ENCODE results near the gene NOS1AP. TPM values are rescaled to one million over a fixed set of nuclear protein-coding genes. Genes with fewer than 3 reads are reported as not detected.

NOS1AP gene
- total and polyA plus RNA-seq, 2 donors (not counting 3 experiments of a cell fraction or from before 2014, with no cell fraction given) = 1.3 to 5.4 TPM

GRCh38 chr1:162404550-162405160 lies 335.2 kb downstream of the NOS1AP start:
- Histone ChIP-seq H4K20me1 (replicated peaks; ENCODE audit: control insufficient read depth, extremely low read depth, insufficient read depth, low read length) (no peaks in the 10 kb centered on the region), H3K4me3 (replicated peaks in 1 of 3; ENCODE audit: insufficient read depth in 1 of 3, low read depth in 1 of 3, low read length in 3 of 3) (no peak overlapping the region), H3K4me2 (ENCODE audit: insufficient read depth, low read length) (no peak overlapping the region), H3K4me1 (ENCODE audit: control insufficient read depth, extremely low read depth, insufficient read depth, low read length) (peaks cover 3% of the 10 kb centered on the region), H2AFZ (ENCODE audit: low read depth, low read length) (no peak overlapping the region), H3K9me1 (replicated peaks; ENCODE audit: control insufficient read depth, extremely low read depth, insufficient read depth, low read length) (no peaks in the 10 kb centered on the region), H3K27ac (ENCODE audit: insufficient read depth, low read depth, low read length) (no peak overlapping the region), H3K9me3 (replicated peaks; ENCODE audit: control insufficient read depth, insufficient read depth, low read length) (no peaks in the 10 kb centered on the region), H3K79me2 (ENCODE audit: control insufficient read depth, insufficient read depth, low read length) (no peaks in the 10 kb centered on the region), H3K9ac (replicated peaks; ENCODE audit: extremely low read depth, insufficient read depth, low read length) (no peak overlapping the region), H3K27me3 (ENCODE audit: control insufficient read depth in 2 of 2, insufficient read depth in 2 of 2, low read length in 2 of 2) (no peaks in the 10 kb centered on the region), H3K36me3 (ENCODE audit: control insufficient read depth in 2 of 2, extremely low read depth in 1 of 2, insufficient read depth in 2 of 2, low read length in 2 of 2) (no peaks in the 10 kb centered on the region)
- dilution Hi-C loops (cut with MboI; ENCODE audit: extremely low pct_ligation_motif_present, low sequenced_read_pairs) = no loop called here
- CTCF ChIA-PET = no interaction called here
- TF ChIP-seq POLR2AphosphoS5 (IDR thresholded peaks at IDR 0.05; ENCODE audit: insufficient read depth, low read depth, low read length) = no peak
- TF ChIP-seq FOS (IDR thresholded peaks at IDR 0.05; ENCODE audit: borderline replicate concordance, insufficient read depth, low read length) = no peak
- no peak for TF ChIP-seq GATA2 (IDR thresholded peaks at IDR 0.05; ENCODE audit: insufficient read depth, insufficient read length, low read depth, low read length)
- TF ChIP-seq CTCF (IDR thresholded peaks at IDR 0.05; ENCODE audit: extremely low read depth in 1 of 2, insufficient read depth in 1 of 2, low read depth in 1 of 2, low read length in 2 of 2) = no peak
- no peak for TF ChIP-seq EZH2 (IDR thresholded peaks at IDR 0.05; ENCODE audit: borderline replicate concordance, low read depth, low read length, severe bottlenecking)
- TF ChIP-seq JUN (IDR thresholded peaks at IDR 0.05; ENCODE audit: borderline replicate concordance, insufficient read depth, insufficient read length, low read depth) = no peak
- TF ChIP-seq MAX (IDR thresholded peaks at IDR 0.05; ENCODE audit: insufficient read depth, insufficient read length) = no peak
- TF ChIP-seq MYC (IDR thresholded peaks at IDR 0.05; ENCODE audit: low read depth, low read length) = no peak
- TF ChIP-seq POLR2A (IDR thresholded peaks at IDR 0.05; ENCODE audit: low read depth, low read length) = no peak
- DNase-seq (ENCODE audit: low read depth, low spot score) = no peak
- POLR2A ChIA-PET = no interaction called here
- no TSS peak for BruUV-seq (replicated peaks)
- FAIRE-seq = no peak
- intact Hi-C loops (cut with micrococcal nuclease) = no loop called here
